GM12892 (cell line): ENCODE measurements around the gene THAP7.

Experiments used
- POLR2A ChIP-seq: IDR thresholded peaks from 2 replicates; pipeline ENCODE4 v1.6.1; 2011; ENCODE audit warnings: low read depth, low read length, control low read depth
- POLR2AphosphoS5 ChIP-seq: IDR thresholded peaks from 2 replicates; pipeline ENCODE4 v1.6.1; 2011; ENCODE audit warnings: low read depth, low read length, control low read depth
- TAF1 ChIP-seq: IDR thresholded peaks from 2 replicates; pipeline ENCODE4 v1.6.1; 2011; ENCODE audit warnings: low read depth, mild to moderate bottlenecking, control low read depth, low read length, borderline replicate concordance

DNA sequence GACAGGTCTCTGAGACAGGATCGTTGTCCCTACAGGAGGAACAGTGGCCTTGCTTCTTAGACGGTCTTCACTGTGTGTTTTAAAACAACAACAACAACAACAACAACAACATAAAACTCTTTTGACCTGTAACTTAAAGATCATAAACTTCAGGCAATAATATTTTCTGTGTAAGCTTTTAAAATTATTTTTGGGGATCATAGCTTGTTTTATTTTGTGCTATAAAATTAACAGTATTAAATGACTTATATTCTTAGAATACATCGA lies 48.6 kb downstream of the THAP7 start:
- TF ChIP-seq POLR2AphosphoS5 (no peak), POLR2A (no peak), TAF1 (no peak)
